ENCODE measurements around the gene LRMDA.

LRMDA gene

DNA sequence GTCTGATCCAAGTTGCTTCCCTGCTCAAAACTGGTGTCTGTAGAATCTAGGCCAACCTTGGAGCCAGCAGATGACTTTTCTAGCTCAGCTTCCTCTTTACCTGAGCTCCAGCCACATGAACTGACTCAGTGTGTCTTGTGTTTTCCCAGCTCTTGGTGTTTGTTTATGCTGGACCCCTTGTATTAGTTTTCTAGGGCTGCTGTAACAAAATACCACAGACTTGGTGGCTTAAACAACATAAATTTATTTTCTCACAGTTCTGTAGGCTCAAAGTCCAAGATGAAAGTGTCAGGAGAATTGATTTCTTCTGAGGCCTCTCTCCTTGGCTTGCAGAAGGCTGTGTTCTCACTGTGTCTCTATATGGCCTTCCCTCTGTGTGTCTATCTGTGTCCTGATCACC, 45.1 kb downstream of the LRMDA start:
- DNase-seq (ENCODE audit: low read depth), result no peak
- H3K4me3 ChIP-seq (ENCODE audit: low read length), result no peak overlapping the region
- TF ChIP-seq, protein P1, sequence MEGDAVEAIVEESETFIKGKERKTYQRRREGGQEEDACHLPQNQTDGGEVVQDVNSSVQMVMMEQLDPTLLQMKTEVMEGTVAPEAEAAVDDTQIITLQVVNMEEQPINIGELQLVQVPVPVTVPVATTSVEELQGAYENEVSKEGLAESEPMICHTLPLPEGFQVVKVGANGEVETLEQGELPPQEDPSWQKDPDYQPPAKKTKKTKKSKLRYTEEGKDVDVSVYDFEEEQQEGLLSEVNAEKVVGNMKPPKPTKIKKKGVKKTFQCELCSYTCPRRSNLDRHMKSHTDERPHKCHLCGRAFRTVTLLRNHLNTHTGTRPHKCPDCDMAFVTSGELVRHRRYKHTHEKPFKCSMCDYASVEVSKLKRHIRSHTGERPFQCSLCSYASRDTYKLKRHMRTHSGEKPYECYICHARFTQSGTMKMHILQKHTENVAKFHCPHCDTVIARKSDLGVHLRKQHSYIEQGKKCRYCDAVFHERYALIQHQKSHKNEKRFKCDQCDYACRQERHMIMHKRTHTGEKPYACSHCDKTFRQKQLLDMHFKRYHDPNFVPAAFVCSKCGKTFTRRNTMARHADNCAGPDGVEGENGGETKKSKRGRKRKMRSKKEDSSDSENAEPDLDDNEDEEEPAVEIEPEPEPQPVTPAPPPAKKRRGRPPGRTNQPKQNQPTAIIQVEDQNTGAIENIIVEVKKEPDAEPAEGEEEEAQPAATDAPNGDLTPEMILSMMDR (conservative IDR thresholded peaks at IDR 0.05; ENCODE audit: low read length), result no peak

DNA sequence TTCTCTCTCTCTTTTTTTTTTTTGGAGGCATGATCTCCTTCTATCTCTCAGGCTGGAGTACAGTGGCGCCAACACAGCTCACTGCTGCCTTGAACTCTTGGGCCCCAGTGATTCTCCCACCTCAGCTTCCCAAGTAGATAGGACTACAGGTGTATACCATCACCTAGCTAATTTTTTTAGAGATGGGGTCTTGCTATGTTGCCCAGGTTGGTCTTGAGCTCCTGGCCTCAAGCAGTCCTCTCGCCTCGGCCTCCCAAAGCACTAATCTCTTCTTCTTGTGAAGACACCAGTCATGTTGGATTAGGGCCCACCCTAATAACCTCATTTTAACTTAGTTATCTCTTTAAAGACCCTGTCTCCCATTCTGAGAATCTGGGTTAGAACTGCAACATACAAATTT, 45.6 kb downstream of the LRMDA start:
- no peak for DNase-seq (ENCODE audit: low read depth)
- H3K4me3 ChIP-seq (ENCODE audit: low read length), result no peak overlapping the region
- TF ChIP-seq, protein P1 (conservative IDR thresholded peaks at IDR 0.05; ENCODE audit: low read length), result no peak

DNA sequence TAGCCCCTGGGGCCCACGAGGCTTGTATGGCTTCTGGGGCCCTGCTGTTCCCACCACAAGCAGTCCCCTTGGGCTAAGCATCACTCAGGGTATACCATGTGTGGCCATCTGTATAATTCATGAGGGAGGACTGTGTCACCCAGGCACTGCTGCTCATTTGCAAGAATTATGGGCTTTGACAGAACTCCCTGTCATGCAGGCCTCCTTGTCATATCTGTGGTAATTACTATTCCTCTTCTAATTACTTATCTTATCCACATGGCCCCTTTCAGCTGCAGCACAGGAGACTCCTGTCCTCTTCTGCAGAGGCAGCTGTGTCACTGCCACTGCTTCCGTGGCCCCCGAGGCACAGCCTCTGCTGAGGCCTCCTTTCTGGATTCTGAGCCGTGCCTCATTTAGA, 46.3 kb downstream of the LRMDA start:
- TF ChIP-seq, protein P1 (conservative IDR thresholded peaks at IDR 0.05; ENCODE audit: low read length), result no peak
- no peak for DNase-seq (ENCODE audit: low read depth)
- H3K4me3 ChIP-seq (ENCODE audit: low read length), result no peak overlapping the region

DNA sequence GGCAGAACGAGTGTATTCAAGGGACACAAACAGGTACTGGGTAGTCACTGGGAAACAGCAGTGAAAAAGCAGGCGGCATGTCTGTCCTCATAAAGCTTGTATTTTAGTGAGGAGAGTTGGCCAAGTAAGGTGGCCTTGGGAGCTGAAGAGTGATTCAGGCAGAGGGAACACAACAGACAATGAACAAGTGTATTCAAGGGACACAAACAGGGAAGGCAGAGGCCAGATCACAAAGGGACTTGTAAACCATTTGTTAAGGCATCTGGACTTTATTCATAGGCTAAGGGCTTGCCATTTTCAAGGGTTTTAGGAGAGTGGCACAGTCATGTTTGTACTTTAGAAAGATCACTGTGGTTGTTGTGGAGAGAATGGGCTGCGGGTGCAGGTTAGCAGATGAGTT, 49.0 kb downstream of the LRMDA start:
- H3K4me3 ChIP-seq (ENCODE audit: low read length), result no peak overlapping the region
- DNase-seq (ENCODE audit: low read depth), result no peak
- TF ChIP-seq, protein P1 (conservative IDR thresholded peaks at IDR 0.05; ENCODE audit: low read length), result no peak

DNA sequence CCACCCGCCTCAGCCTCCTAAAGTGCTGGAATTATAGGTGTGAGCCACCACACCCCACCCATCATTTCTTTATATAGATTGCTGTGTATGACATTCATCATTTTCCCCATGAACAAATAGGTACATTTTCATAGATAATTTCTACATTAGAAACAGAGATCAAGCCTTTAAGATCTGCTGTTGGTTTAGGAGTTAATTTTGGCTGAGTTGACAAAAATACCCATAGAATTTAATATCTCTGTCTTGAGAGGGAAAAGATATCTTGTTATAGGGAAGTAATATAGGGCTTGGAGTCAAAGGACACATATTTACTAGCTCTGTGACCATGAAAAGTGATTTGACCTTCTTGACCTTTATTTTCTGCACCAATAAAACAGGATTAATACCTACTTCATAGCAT, 51.8 kb downstream of the LRMDA start:
- DNase-seq (ENCODE audit: low read depth), result no peak
- TF ChIP-seq, protein P1 (conservative IDR thresholded peaks at IDR 0.05; ENCODE audit: low read length), result no peak
- H3K4me3 ChIP-seq (ENCODE audit: low read length), result no peak overlapping the region

DNA sequence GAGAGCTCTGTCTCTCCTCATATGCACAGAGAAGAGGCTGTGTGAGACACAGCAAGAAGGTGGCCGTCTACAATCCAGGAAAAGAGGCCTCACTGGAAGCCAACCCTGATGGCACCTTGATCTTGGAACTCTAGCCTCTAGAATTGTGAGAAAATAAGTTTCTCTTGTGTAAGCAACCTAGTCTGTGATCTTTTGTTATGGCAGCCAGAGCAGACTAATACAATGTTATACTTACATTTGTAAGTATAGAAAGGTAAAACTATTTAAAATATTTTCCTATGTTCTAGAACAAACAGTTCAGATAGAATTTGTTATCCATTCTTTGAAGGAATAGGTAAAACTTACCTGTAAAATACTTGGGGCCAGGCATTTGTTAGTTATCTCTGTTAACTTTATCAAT, 53.3 kb downstream of the LRMDA start:
- DNase-seq (ENCODE audit: low read depth), result no peak

DNA sequence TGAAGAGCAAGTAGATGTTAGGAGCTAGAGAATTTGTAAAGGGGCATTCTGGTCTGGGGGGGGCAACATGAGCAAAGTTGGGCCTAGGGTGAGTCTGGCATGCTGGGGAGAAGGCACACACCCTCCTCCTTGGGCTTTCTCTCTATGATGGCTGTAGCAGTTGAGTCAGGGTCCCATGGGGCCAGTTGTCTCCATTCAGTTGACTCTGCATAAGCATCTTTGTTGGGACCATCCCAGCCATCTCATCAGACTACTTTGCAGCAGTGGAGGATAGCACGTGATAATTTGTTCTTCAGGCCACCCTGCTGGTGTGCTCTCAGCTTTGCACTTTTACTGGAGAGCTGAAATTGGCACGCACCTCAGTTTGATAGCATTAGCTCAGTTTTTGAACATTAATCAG, 55.2 kb downstream of the LRMDA start:
- TF ChIP-seq, protein P1 (conservative IDR thresholded peaks at IDR 0.05; ENCODE audit: low read length), result no peak
- no peak for DNase-seq (ENCODE audit: low read depth)
- no peak overlapping the region for H3K4me3 ChIP-seq (ENCODE audit: low read length)

More for the DNA sequence above, 53.3 kb downstream of the LRMDA start:
- no peak overlapping the region for H3K4me3 ChIP-seq (ENCODE audit: low read length)
- TF ChIP-seq, protein P1 (conservative IDR thresholded peaks at IDR 0.05; ENCODE audit: low read length), result no peak

Data from AG10803 (cell line).